ENCODE measurements around the gene OR1G1.
"Not testable (repeated sequence)": the region's sequence is repeated elsewhere in the genome, so short reads cannot be mapped to it uniquely, and the experiment has no call there.

The OR1G1 gene

DNA sequence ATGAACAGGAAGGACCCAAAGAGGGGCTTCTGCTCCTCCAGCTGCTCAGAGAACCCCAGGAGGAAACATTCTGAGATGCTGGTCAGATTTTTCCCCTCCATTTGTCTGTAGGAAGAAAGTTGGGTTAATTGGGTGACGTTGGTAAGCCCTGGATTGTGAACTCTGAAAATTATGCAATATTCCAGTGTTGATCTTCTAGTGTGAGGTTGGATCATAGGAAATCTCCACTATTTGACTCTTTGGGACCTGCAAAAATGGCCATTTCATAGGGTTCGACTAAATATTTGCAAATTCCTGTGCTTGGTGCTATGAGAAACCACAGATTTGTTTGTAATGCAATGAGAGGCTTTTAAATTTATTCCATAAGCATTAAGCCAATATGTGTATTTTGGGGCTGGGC, at the start of gene OR1G1:
OR1G1 (minus strand) TSS at position 101 of the 400 bp plus-strand sequence; CDS start at position 101, 0 bp downstream.
- DNase-seq (ENCODE audit: low read depth) = no peak

- DNase-seq (ENCODE audit: low read depth) = no peak
Observed at GRCh38 chr17:3167574-3167973, 40.2 kb upstream of the OR1G1 start.

DNA sequence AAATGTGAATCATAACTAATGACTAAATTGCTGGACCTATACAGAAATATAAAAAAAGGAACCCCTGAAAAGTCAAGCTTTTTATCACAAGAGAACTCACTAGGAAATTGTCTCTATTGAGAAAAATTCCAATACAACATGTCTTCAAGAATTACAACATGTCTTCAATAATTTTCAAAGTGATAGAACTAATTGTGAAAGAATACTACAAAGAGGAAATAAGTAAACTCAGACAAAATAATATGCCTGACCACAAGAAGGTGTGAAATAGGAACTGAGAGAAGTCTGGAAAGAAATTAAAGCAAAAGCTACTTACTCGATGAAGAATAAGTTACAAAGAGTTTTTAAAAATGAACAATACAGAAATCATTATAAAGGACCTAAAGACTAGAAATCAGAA, 29.9 kb upstream of the OR1G1 start:
- DNase-seq (ENCODE audit: low read depth) = no peak

DNA sequence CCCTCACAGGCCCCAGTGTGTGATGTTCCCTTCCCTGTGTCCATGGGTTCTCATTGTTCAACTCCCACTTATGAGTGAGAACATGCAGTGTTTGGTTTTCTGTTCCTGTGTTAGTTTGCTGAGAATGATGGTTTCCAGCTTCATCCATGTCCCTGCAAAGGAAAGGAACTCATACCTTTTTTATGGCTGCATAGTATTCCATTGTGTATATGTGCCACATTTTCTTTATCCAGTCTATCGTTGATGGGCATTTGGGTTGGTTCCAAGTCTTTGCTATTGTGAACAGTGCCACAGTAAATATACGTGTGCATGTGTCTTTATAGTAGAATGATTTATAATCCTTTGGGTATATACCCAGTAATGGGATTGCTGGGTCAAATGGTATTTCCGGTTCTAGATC, 10.1 kb upstream of the OR1G1 start:
- not testable (repeated sequence) for DNase-seq (ENCODE audit: low read depth)

- DNase-seq (ENCODE audit: low read depth) = no peak
Observed at GRCh38 chr17:3104322-3104721, 23.0 kb downstream of the OR1G1 start, which contains the start of gene OR1D2. Gene OR1D2 (minus strand): TSS chr17:3104422. CDS start chr17:3092996, 11,426 bp downstream.

Data from amniotic epithelial cell (primary cell).